ENCODE data around the gene ABHD17C. TPM values are rescaled to one million over a fixed set of nuclear protein-coding genes. Genes with fewer than 3 reads are reported as not detected.

ABHD17C gene
- total RNA-seq, 1 experiment from 2014 or later, result 42.2 TPM

- peak in 1 of 2 experiments; percentile 68 for DNase-seq
- Histone ChIP-seq H3K4me1 (replicated peaks; ENCODE audit: insufficient read depth) (peaks cover 39% of the 10 kb centered on the region), H3K27ac (peak overlapping the region; percentile 10; the same call in 1 of the 2 replicates), H3K79me2 (ENCODE audit: low read depth) (no peaks in the 10 kb centered on the region), H3F3A (ENCODE audit: insufficient read depth, low read depth) (peaks cover 23% of the 10 kb centered on the region), H4K20me1 (ENCODE audit: insufficient read depth) (no peaks in the 10 kb centered on the region), H3K36me3 (ENCODE audit: low read depth) (no peaks in the 10 kb centered on the region), H3K9me2 (ENCODE audit: insufficient read depth) (no peaks in the 10 kb centered on the region), H2AFZ (no peak overlapping the region), H3K4me2 (no peak overlapping the region), H3K27me3 (ENCODE audit: insufficient read depth, low read depth) (no peaks in the 10 kb centered on the region), H3K9me3 (ENCODE audit: insufficient read depth, low read depth) (no peaks in the 10 kb centered on the region), H3K4me3 (no peak overlapping the region)
- BruUV-seq (replicated peaks), result no TSS peak
- TF ChIP-seq CTCF (conservative IDR thresholded peaks at IDR 0.05), result no peak
- TF ChIP-seq EZH2 (IDR thresholded peaks at IDR 0.05; ENCODE audit: low read depth), result no peak
- intact Hi-C loops (cut with micrococcal nuclease; ENCODE audit: unreplicated experiment), result no loop called here
- CTCF ChIA-PET, result no interaction called here
- POLR2A ChIA-PET (ENCODE audit: unreplicated experiment), result no interaction called here
These were observed 10.4 kb upstream of the ABHD17C start for GRCh38 chr15:80684697-80685096.

GRCh38 chr15:80685628-80686027 lies 9.5 kb upstream of the ABHD17C start:
- no peaks in the 10 kb centered on the region for H3K79me2 ChIP-seq (ENCODE audit: low read depth)
- ChIA-PET CTCF (no interaction called here), POLR2A (ENCODE audit: unreplicated experiment) (no interaction called here)
- no peak for TF ChIP-seq EZH2 (IDR thresholded peaks at IDR 0.05; ENCODE audit: low read depth)
- no peak for TF ChIP-seq CTCF (conservative IDR thresholded peaks at IDR 0.05)
- no peaks in the 10 kb centered on the region for H3K36me3 ChIP-seq (ENCODE audit: low read depth)
- H3K9me2 ChIP-seq (ENCODE audit: insufficient read depth), result no peaks in the 10 kb centered on the region
- peaks cover 30% of the 10 kb centered on the region for H3K4me1 ChIP-seq (replicated peaks; ENCODE audit: insufficient read depth)
- no peak overlapping the region for H3K4me2 ChIP-seq
- no peaks in the 10 kb centered on the region for H3K27me3 ChIP-seq (ENCODE audit: insufficient read depth, low read depth)
- no peak overlapping the region for H2AFZ ChIP-seq
- H3K4me3 ChIP-seq, result no peak overlapping the region
- no peaks in the 10 kb centered on the region for H4K20me1 ChIP-seq (ENCODE audit: insufficient read depth)
- H3F3A ChIP-seq (ENCODE audit: insufficient read depth, low read depth), result peaks cover 13% of the 10 kb centered on the region; the same call in 1 of the 2 replicates
- H3K9me3 ChIP-seq (ENCODE audit: insufficient read depth, low read depth), result no peaks in the 10 kb centered on the region
- no peak overlapping the region for H3K27ac ChIP-seq
- intact Hi-C loops (cut with micrococcal nuclease; ENCODE audit: unreplicated experiment), result no loop called here
- no TSS peak for BruUV-seq (replicated peaks)
- no peak for DNase-seq

DNA sequence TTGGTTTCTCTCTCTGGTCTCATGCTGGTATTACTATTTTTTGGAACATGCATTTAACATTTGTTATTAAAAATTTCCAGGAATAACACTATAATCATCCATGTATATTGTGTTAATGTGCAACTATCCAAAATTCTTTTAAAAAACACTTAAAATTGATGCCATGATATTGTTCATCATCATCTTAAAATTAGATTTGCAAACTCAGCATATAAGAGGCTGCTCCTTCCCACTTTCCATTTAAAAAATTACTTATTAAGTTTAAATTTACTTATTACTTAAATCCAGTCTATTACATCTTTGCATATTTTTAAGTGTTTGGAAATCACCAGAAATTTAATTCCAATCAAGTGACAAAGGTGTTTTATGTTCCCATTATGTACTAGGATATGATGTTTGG lies 5.8 kb upstream of the ABHD17C start:
- Histone ChIP-seq H3K27me3 (ENCODE audit: insufficient read depth, low read depth) (no peaks in the 10 kb centered on the region), H3K9me3 (ENCODE audit: insufficient read depth, low read depth) (no peaks in the 10 kb centered on the region), H3K4me2 (no peak overlapping the region), H3K4me1 (replicated peaks; ENCODE audit: insufficient read depth) (peaks cover 44% of the 10 kb centered on the region), H2AFZ (no peak overlapping the region), H3K36me3 (ENCODE audit: low read depth) (no peaks in the 10 kb centered on the region), H3F3A (ENCODE audit: insufficient read depth, low read depth) (peaks cover 23% of the 10 kb centered on the region; the same call in 1 of the 2 replicates), H3K27ac (no peak overlapping the region), H4K20me1 (ENCODE audit: insufficient read depth) (no peaks in the 10 kb centered on the region), H3K9me2 (ENCODE audit: insufficient read depth) (no peaks in the 10 kb centered on the region), H3K4me3 (no peak overlapping the region), H3K79me2 (ENCODE audit: low read depth) (peaks cover 14% of the 10 kb centered on the region)
- TF ChIP-seq CTCF (conservative IDR thresholded peaks at IDR 0.05) (no peak), EZH2 (IDR thresholded peaks at IDR 0.05; ENCODE audit: low read depth) (no peak)
- DNase-seq, result no peak
- ChIA-PET CTCF (no interaction called here), POLR2A (ENCODE audit: unreplicated experiment) (no interaction called here)
- BruUV-seq (replicated peaks), result no TSS peak
- intact Hi-C loops (cut with micrococcal nuclease; ENCODE audit: unreplicated experiment), result no loop called here

Measured in PC-9 (cell line).